NCI-H2081 (cell line): ENCODE data around the gene LTBP1.
"Not testable (repeated sequence)": the region's sequence is repeated elsewhere in the genome, so short reads cannot be mapped to it uniquely, and the experiment has no call there.

Experiments used
- DNase-seq, 2 experiments: peaks; one replicate each; lab custom pipeline; 2025; lab: John Stamatoyannopoulos, UW

Gene LTBP1

DNA sequence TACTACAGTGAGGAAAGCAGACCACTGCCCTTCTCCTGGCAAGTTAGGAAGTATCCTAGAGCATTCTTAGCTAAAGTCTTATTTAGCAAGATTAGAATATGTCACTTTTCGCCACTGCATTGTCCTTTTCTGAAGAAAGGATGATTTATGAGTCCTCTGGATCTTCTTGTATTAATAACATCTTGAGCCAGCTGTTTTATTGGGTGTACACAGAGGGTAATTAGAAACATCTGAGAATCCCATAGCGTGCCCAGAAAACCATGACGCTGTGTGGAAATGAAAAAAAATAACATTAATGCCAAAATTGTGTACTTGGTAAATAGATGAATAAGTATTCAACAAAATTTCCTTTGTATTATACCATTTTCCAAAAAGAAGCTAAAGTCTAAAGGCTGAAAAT is 198.7 kb downstream of the LTBP1 start:
- DNase-seq, result no peak

DNA sequence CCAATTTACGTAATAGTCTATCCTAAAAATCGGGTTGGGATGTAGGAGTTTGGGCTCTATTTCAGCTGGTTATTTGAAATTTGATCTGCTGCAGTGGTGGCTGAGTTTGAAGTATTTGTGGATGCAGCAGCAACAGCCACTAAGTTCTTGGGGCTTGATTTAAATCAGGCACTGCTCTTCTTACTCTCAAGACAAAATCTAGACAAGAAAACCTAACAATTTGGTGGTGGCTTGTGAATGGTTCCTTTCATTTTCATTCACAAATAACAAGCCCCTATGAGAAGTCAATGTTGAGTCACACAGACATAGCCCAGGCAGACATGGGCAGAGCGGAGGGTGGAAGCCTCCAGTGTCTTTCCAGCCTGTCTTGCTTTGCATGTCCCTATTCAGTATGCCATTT is 199.3 kb downstream of the LTBP1 start:
- DNase-seq, result no peak

DNA sequence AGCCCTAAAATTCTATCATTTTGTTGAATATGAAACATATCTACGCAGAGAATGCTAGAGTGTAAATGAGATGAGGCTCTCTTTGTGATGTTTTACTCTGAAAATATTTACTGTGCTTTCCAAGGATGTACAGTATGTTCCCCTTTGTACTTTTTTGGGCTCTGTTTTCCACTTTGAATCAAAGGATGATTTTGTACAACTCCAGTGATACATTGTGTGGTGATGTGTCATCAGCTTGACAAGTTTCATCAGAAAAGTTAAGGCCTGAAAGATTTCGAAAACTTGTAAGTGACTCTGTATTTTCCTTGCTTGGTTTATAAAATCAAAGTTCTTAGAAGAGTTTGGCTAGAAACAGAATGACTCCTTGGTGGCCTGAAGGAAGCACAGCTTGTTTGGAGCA is 206.3 kb downstream of the LTBP1 start:
- no peak for DNase-seq

DNA sequence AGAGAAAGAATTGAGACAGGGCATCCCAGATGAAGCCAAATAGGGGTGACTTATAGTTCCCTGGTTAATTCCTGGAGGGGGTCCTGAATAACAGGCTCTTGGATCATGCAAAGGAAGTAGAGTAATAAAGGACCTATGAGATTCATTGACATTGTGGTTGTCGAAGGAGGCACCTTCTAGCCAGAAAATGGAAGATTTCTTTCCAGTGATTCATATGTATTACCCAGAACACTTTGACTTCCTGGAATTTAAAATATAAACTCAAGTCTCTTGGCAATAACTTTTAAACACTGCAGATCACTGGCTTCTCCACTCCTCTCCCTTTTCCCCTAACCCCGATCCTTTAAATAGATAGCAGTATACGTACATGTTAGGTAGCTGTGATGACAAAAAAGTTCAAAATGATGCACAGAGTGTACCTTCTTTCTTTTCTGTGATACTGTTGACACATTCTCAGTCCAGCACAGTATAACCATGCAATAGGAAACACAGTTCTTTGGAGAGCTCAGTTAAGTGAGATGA is 211.8 kb downstream of the LTBP1 start:
- no peak for DNase-seq

DNA sequence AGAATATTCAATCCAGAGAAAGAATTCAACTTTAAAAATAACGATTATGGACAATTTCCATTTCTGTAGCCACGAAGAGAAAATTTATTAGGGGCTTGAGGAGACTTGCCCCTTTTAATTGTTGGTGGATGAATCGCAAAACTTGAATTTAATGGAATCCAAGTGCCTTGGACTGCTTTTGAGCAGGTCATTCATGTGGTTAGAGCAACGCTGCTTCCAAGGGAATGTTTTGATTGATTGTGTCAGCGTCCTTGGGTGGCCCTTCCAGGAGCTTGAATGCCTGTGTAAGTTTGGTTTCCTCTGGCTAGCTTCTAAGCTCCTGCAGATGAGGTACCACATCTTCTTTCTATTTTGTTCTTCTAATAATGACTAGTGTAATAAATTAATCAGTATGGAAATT is 213.4 kb downstream of the LTBP1 start:
- DNase-seq, result no peak

DNA sequence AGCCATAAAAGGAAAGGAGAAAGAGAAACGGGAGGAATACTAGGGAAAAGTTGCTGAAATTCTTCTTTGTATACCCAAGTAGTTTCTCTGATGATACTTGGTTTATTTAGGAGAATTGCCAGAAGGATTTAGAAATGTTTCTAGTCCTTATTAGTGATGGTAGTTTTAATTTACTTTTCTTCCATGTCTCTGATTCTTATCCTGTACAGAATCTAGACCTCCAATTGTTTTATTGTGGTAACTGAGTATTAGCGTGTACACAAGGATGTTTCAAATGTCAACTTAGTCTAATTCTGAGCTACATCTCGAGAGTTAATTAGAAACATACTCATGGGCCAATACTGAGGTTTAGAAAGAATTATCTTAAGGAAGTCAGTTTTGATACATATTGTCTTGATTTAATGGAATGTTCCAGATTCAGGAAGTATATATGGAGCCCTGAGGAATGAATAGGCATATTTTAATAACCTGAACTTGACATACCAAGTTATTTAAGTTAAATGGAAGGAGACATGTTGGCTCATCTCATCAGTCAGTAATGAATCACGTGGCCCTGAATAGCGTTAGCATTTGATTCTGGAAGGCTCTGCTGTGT is 219.6 kb downstream of the LTBP1 start:
- DNase-seq, result no peak

DNA sequence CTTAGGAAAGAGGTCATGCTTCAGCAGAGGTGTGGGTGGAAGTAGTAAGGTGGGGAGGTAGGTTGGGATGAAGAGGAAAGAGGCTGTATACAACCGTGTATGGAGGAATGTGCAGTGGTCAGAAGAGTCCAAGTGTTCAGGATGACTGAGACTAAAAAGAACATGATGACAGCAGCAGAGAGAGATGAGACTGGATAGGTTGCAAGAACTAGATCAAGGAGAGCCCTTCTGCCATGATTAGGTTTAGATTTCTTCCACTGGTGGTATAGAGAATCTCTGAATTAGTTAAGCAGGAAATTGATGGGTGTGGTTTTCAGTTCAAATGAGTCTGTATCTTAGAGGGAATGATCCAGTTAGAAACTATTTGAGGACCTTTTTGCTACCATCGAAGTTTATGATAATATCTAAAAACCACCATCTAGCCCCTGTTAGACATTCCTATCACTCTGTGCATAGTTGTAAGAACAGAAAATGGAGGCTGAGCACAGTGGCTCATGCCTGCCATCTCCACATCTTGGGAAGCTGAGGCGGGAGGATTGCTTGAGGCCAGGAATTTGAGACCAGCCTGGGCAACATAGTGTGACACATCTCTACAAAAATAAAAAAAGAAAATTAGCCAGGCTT is 221.0 kb downstream of the LTBP1 start:
- no peak for DNase-seq

DNA sequence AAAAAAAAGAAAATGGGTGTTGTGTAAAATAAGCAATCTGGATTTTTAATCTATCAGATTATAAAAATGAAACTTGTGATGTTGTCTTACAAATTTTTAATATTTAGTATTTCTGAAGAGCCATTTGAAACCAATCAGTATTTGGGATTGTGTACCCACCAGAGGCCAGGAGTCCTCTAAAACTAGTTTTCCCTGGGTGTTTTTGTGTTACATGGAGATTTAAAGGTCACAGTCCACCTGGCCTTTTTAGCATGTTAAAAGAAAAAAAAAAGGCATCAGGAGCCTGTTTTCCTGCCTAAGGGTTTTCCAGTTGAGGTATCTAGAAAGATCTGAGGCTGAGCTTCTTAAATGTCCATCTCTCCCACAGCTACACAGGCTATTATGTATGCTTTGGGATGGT is 221.7 kb downstream of the LTBP1 start:
- no peak for DNase-seq

DNA sequence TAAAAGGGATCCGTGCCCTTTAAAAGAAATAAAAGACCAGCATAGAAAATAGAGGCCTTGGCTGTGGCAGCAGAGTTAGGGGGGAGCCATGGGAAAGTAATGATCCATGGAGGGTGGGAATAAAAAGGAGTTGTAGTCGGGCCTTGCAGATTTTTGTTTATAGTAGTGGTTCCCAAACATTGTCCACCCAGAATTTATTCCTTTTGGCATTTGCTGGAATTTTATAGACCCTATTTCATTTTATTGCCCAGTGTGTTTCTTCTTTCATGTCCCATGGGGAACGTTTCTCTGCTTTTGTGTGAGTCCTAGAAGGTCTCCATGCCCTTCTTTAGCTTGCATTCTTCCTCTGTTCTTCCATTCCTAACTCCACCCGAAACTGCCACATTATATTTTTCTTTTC is 222.2 kb downstream of the LTBP1 start:
- DNase-seq, result no peak

DNA sequence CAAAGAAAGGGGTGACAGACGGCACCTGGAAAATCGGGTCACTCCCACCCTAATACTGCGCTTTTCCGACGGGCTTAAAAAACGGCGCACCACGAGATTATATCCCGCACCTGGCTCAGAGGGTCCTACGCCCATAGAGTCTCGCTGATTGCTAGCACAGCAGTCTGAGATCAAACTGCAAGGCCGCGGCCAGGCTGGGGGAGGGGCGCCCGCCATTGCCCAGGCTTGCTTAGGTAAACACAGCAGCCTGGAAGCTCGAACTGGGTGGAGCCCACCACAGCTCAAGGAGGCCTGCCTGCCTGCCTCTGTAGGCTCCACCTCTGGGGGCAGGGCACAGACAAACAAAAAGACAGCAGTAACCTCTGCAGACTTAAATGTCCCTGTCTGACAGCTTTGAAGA is 223.5 kb downstream of the LTBP1 start:
- DNase-seq, result not testable (repeated sequence)

DNA sequence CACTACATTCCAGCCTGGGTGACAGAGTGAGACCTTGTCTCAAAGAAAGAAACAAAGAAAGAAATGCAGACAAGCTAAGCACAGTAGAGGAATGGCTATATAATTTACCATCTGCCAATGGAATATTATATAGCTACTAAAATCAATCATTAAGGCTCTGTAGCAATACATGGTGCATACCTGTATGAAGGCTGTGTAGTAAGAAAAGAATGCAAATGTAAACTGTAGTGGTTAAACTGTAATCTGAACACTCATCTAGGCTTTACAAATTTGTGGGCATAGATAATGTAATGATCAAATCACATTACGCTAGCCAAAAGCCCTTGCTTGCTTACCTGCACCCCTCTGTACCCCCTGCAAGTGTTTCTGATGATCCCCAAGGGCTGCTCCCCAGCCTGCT is 230.9 kb downstream of the LTBP1 start:
- DNase-seq, result no peak

DNA sequence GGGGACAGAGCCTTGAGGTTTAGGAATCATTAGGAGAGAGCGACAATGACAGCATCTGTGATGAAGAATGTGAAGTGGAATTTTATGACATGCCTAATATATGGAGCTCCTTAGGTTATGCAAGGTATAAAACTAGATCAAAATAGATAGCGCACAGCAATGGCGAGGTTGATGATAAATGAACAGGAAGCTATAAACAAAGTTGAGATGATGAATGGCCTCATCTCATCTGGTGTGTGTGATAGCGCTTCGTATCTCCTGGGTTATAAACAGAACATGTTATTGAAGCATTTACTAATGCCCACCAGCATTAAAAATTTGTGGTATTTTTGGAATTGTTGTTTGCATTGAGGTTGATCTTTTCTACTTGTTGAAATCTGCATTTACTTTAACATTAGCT is 231.5 kb downstream of the LTBP1 start:
- no peak for DNase-seq

DNA sequence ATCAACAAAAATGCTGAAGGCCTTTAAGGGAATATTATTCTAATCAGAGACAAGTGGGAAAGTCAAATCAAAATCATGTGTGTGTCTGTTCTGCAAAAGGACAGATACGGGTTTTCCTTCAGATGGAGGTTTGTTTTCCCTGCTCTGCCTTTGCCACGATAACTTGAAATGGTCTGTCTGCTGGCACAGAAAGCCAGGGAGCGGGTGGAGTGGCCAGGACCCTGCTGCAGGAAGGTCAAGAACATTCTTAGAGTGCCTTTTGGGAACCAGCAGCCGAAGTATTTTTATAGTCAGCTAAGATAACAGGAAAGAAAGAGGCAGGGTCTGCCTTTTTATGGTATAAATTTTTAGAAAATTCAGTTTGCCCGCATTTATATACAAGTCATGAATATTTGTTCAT is 234.2 kb downstream of the LTBP1 start:
- no peak for DNase-seq

DNA sequence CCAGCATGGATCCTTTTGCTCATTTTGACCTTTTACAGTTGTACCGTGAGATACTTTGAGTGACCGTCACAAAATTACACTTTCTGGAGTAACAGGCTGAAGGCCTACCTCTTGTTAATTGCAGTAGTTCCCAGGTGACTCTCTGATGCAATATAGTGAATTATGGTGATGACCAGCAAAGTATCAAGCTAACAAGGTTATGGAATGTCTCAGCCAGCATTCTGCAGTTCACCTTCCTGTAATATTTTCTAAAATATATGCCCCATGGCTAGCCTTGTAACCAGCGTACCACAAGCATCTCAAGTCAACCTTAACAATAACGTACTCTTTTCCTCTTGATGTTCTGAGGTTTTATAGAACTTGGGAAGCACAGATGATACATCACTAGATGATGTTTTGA is 234.7 kb downstream of the LTBP1 start:
- no peak for DNase-seq

DNA sequence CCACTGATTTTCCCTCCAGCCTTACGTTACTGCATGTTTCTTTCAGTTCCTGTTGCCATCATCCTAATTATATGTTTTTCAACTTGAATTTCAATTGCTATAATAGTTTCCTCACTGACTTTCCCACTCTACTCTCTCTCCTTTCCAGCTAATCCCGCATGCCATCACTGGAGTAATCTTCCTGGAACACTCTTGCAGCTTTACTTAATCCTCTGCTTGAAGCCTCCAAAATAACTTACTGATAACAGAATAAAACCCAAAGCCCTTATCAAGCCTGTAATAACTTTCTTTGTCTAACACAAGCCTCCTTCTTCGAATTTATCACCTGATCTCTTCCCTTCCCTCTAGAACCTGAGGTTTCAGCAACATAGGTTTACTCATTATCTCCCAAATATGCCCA is 237.3 kb downstream of the LTBP1 start:
- no peak for DNase-seq

DNA sequence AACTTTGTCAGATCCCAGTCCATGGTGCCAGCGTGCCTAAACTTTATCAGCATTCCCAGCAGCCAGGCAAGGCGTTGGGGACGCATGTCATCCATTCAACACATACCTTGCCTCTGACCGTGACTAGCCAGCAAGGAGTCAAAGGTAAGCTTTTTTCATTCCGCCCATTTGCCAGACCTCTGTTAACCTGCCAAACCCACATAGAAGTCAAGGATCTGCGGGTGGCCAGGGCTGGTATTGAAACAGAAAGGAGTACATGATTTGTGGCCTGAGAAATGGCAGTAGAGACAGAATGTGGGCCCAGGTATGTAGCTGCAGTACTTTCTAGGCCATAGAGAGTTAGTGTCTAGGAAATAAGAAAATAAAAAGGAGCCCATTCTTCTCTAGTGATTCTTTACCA is 240.2 kb downstream of the LTBP1 start:
- DNase-seq, result no peak

DNA sequence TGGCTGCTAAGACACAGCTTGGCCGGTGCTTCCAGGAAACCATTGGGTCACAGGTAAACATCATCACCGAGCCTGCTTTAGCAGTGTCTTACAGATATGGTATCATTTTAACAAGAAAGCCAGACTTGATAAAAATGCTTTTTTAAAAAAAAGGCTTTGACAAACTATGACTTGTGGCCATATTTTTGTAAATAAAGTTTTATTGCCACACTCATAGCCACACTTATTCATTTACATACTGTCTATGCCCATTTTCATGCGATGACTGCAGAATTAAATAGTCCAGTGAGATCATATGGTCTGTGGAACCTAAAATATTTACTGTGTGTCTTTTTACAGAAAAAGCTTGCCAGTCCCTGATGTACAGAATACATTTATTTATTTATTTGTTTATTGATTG is 242.0 kb downstream of the LTBP1 start:
- DNase-seq, result no peak

DNA sequence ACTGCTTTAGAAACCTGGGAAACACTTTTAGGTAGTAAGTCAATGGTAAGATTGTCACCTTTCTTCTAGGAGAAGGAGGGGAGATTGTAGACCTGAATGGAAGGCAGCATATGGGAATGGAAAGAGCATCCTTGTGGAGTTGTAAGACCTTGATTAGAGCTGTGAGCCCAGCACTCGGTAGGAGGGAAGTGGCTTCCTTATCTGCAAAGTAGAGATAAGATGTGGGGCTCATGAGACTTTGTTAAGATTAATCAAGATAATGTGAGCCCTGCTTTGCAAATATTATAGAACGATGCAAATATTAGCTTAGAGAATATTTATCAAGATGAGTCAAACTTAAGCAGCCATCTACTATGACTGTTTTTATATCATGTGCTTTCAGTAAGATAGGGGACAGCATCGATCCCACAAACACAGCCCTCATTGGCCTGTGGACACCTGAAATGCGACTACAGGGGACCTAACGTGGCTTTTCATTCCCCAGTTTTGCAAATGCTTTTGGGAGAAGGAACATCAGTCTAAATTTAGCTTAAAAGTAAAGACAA is 243.7 kb downstream of the LTBP1 start:
- DNase-seq, result no peak

DNA sequence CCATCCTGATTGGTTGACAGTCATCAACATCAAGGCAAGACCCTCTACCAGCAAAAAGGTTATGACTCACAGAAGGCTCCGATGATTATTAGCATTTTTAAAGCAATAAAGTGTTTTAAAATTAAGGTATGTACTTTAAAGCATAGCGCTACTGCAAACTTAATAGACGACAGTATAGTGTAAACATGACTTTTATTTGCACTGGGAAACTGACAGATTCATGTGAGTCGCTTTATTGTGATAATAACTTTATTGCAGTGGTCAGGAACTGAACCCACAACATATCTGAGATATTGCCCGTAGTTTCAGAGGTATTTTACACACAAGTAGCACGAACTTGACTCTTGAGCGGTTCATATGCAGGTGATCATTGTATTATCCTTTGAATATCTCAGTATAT is 249.1 kb downstream of the LTBP1 start:
- DNase-seq, result no peak

DNA sequence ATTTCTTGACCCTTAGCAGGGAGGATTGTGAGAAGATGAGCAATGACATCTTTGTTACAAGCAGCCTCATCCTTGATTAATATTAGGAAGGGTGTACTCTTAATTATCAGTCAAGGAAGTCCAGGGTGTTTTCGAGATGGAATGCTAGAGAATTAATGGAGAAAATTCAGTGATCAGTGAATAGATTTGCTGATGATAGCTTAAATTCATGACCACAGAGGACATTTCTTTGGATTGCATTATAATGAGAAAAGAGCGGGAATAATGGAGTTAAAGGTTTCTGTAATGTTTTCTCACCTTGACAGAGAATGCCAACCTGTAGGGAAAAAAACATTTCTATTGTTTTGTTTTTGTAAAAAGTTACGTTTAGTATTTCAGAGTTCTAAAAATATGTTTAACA is 249.9 kb downstream of the LTBP1 start:
- no peak for DNase-seq

DNA sequence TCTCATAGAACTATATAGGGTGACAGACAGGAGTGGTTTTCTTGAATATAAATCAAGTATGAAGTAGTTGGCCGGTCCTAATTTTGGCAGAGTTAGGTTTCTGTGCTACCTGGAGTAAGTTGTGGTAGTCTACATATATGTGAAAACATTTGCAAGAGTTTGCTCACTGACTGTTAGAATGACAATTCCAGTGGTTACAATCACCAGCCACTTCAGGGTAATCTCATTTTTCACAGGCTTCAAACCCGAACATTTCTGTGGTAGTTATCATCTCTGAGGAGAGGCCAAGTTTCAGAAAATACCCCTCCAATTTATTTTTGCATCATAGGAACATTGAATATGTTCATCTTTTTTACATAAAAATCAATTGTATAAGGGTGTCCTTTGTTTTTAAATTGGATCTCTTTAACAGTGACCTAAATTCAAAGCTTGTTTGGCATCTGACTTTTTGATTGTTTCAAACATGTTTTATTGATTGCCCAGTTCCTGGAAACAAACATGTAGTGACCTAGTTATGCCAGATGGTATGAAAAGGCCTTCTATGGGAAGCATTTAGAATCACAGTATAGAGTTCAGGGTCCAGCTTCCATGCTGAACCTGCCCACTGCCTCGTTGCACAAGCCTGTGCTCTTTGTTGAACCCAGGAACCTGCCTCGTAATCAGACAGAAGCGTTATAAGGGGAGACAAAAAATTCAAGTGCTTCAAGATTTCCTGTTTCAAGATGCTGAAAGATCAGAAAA is 250.6 kb downstream of the LTBP1 start:
- no peak for DNase-seq

DNA sequence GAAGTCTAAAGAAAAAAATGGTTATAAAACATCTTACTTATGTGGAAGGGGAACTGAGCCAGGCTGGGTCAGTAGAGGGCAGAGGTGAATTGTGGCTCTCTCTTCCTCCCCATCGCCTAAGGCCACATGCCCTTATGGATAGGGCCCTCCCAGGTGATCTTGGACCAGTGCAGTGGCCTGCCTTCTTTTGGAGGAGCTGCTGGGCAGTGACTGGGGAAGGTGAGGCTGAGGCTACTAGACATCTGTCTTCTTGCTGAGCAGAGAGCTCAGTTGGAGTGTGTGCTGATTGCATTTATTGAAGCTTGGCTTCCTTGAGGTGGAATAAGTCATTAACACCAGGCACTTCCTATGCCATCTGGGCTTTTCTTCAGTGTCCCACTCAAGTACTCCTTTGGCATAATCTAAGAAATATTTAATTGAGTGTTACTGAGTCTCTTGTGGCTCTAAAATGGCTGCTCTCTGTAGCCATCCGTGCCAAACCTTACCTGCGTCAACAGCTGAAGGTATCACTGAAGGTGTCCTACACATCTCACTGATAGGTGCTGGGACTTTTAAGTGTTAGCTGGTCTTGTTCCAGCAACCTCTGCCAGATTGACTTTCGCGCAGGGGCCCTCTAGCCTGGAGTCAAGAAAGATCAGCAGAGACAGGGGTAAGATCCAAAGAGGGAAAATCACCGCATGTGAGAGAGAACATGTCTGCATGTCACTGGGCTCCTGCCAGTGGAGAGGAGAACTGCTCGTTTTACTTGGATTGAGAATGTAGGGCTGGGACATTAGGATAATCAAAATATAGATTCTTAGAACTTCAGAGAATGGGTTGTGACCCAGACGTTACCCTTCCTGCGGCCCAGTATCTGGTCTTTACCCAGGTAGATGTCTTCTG is 256.1 kb downstream of the LTBP1 start:
- no peak for DNase-seq
